ENCODE data around the gene TLX1.

- TF ChIP-seq POLR2AphosphoS5 (IDR thresholded peaks at IDR 0.05; ENCODE audit: borderline replicate concordance, low read depth, low read length), result no peak
- no peak for TF ChIP-seq EZH2 (IDR thresholded peaks at IDR 0.05)
- TF ChIP-seq FOXP2 (optimal IDR thresholded peaks at IDR 0.05; ENCODE audit: control extremely low read depth, extremely low read length, insufficient read depth), result no peak
These were observed 7.1 kb upstream of the TLX1 start for GRCh38 chr10:101123815-101124617.
